HG03432 (cell line): ENCODE measurements around the gene RBBP7.

Source experiments
- ATAC-seq: cut with Tn5 transposase; IDR thresholded peaks from one replicate; pipeline ENCODE4 v1.9.1; 2021; ENCODE audit warnings: mild to moderate bottlenecking, moderate library complexity; ENCODE audit not compliant: unreplicated experiment

RBBP7 gene

GRCh38 chrX:16870095-16870861, at the start of gene RBBP7:
Gene RBBP7, minus strand, starts transcription at chrX:16870362. Its CDS starts 309 bp downstream, at chrX:16870053.
- peak; percentile 87 for ATAC-seq

- no peak for ATAC-seq
Observed at GRCh38 chrX:16918979-16919378, 48.8 kb upstream of the RBBP7 start.

- no peak for ATAC-seq
Observed at GRCh38 chrX:16917120-16917519, 47.0 kb upstream of the RBBP7 start.

GRCh38 chrX:16916561-16916960, 46.4 kb upstream of the RBBP7 start:
- ATAC-seq: no peak

- ATAC-seq: no peak
Observed at GRCh38 chrX:16914058-16914457, 43.9 kb upstream of the RBBP7 start.

- no peak for ATAC-seq
Observed at GRCh38 chrX:16910376-16910775, 40.2 kb upstream of the RBBP7 start.

- peak; percentile 83 for ATAC-seq
Observed at GRCh38 chrX:16903274-16904022, 33.3 kb upstream of the RBBP7 start.

GRCh38 chrX:16897445-16897844, 27.3 kb upstream of the RBBP7 start:
- ATAC-seq: no peak

GRCh38 chrX:16892504-16893362, 22.6 kb upstream of the RBBP7 start:
- peak; percentile 85 for ATAC-seq

- ATAC-seq: no peak
Observed at GRCh38 chrX:16885628-16886027, 15.5 kb upstream of the RBBP7 start.

- no peak for ATAC-seq
Observed at GRCh38 chrX:16883487-16883804, 13.3 kb upstream of the RBBP7 start.

GRCh38 chrX:16882702-16883486, 12.7 kb upstream of the RBBP7 start:
- ATAC-seq: peak; percentile 84

- ATAC-seq: peak; percentile 45
Observed at GRCh38 chrX:16882169-16882568, 12.0 kb upstream of the RBBP7 start.

GRCh38 chrX:16876696-16877095, 6.5 kb upstream of the RBBP7 start:
- no peak for ATAC-seq

- no peak for ATAC-seq
Observed at GRCh38 chrX:16874458-16875095, 4.4 kb upstream of the RBBP7 start.

GRCh38 chrX:16873106-16873505, 2.9 kb upstream of the RBBP7 start:
- ATAC-seq: no peak

GRCh38 chrX:16870862-16871815, 977 bp upstream of the RBBP7 start:
- ATAC-seq: peak; percentile 14

GRCh38 chrX:16869393-16870094, 618 bp downstream of the RBBP7 start:
- peak; percentile 56 for ATAC-seq
